ENCODE measurements around the gene GPR25.

GRCh38 chr1:200896531-200897196 is 23.9 kb downstream of the GPR25 start:
- TF ChIP-seq CTCF (conservative IDR thresholded peaks at IDR 0.05 in 1 of 2, IDR thresholded peaks at IDR 0.05 in 1 of 2; ENCODE audit: extremely low read depth in 1 of 2, insufficient read depth in 1 of 2, low read depth in 1 of 2, low read length in 2 of 2) = no peak
- TF ChIP-seq EZH2 (IDR thresholded peaks at IDR 0.05; ENCODE audit: borderline replicate concordance, low read length) = no peak

Data from mammary epithelial cell (primary cell).